ENCODE measurements around the gene NHLRC2. TPM values are rescaled to one million over a fixed set of nuclear protein-coding genes. Genes with fewer than 3 reads are reported as not detected.

Gene NHLRC2
- total RNA-seq, 1 experiment from 2014 or later = 30.9 TPM

DNA sequence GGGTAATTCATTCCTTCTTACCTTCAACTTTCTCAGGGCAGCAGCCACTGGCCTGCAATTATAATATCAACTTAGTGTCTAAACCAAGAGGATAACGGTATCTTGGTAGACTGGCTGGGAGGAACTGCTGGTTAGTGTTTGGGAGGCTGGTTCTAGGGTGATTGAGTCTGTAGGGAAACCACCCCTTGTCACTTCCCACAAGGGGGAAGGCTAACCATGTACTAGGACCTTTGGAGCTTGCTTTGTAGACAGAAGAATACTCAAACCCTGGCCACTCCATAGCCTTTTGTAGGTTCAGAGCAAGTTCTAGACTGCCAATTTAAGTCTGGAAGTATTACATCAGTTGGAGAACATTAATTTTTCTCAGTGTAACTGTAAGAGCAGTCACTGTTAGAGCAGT lies 51.3 kb downstream of the NHLRC2 start:
- Mint-ChIP-seq H3K4me1 (no peaks in the 10 kb centered on the region), H3K36me3 (ENCODE audit: insufficient read depth in 1 of 3, low read depth in 3 of 3) (peaks cover 11 to 56% (median 49%) of the 10 kb centered on the region in 3 experiments; a peak in 6 of 7 replicates), H3K27ac (no peak overlapping the region), H3K4me3 (no peak overlapping the region), H3K27me3 (ENCODE audit: low read depth) (no peaks in the 10 kb centered on the region), H3K9me3 (no peaks in the 10 kb centered on the region)
- no peak overlapping the region for H3K23ac ChIP-seq (ENCODE audit: insufficient read length, low read depth, low read length)
- H3K14ac ChIP-seq (ENCODE audit: insufficient read depth, low read length) = no peak overlapping the region
- H3K23me2 ChIP-seq (ENCODE audit: insufficient read length, low read depth, low read length, poor library complexity, severe bottlenecking) = no peaks in the 10 kb centered on the region
- no peak overlapping the region for H4K91ac ChIP-seq (ENCODE audit: insufficient read length, low read depth, low read length)
- no peaks in the 10 kb centered on the region for H3K4me1 ChIP-seq (ENCODE audit: insufficient read depth, low read length)
- no peak overlapping the region for H2AFZ ChIP-seq (ENCODE audit: low read length)
- no peak overlapping the region for H2BK5ac ChIP-seq (ENCODE audit: insufficient read length, low read length)
- H3K56ac ChIP-seq (ENCODE audit: insufficient read length, low read depth, low read length) = no peak overlapping the region
- no peak overlapping the region for H4K5ac ChIP-seq (ENCODE audit: insufficient read length, low read depth, low read length)
- H3K4ac ChIP-seq (ENCODE audit: low read depth, low read length) = no peak overlapping the region
- no peaks in the 10 kb centered on the region for H3K9me3 ChIP-seq (ENCODE audit: control insufficient read depth, low read depth, low read length)
- no peaks in the 10 kb centered on the region for H3K27me3 ChIP-seq (ENCODE audit: insufficient read depth, low read length)
- TF ChIP-seq, protein P1, sequence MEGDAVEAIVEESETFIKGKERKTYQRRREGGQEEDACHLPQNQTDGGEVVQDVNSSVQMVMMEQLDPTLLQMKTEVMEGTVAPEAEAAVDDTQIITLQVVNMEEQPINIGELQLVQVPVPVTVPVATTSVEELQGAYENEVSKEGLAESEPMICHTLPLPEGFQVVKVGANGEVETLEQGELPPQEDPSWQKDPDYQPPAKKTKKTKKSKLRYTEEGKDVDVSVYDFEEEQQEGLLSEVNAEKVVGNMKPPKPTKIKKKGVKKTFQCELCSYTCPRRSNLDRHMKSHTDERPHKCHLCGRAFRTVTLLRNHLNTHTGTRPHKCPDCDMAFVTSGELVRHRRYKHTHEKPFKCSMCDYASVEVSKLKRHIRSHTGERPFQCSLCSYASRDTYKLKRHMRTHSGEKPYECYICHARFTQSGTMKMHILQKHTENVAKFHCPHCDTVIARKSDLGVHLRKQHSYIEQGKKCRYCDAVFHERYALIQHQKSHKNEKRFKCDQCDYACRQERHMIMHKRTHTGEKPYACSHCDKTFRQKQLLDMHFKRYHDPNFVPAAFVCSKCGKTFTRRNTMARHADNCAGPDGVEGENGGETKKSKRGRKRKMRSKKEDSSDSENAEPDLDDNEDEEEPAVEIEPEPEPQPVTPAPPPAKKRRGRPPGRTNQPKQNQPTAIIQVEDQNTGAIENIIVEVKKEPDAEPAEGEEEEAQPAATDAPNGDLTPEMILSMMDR (conservative IDR thresholded peaks at IDR 0.05) = no peak
- no peak overlapping the region for H3K27ac ChIP-seq (ENCODE audit: insufficient read length, low read depth, low read length)
- H3K79me1 ChIP-seq (ENCODE audit: insufficient read depth, low read depth, low read length, poor library complexity, severe bottlenecking) = no peaks in the 10 kb centered on the region
- no peak overlapping the region for H2BK12ac ChIP-seq (ENCODE audit: insufficient read length, low read depth, low read length)
- H3T11ph ChIP-seq (ENCODE audit: low read length) = no peak overlapping the region
- no peak overlapping the region for H3K9ac ChIP-seq (ENCODE audit: extremely low read depth, insufficient read length, low read length)
- no peak overlapping the region for H2AK5ac ChIP-seq (ENCODE audit: insufficient read length, low read length)
- no CpG with 5 or more reads among the region's 1 CpG for WGBS (ENCODE audit: extremely low coverage, insufficient read length, low lambda C conversion rate)
- no peak overlapping the region for H2BK20ac ChIP-seq (ENCODE audit: low read depth, low read length, poor library complexity, severe bottlenecking)
- DNase-seq = no peak
- no peak overlapping the region for H3K4me2 ChIP-seq (ENCODE audit: insufficient read depth, insufficient read length, low read length)
- H3K79me2 ChIP-seq (ENCODE audit: insufficient read depth, low read length) = no peaks in the 10 kb centered on the region
- H4K20me1 ChIP-seq (ENCODE audit: control insufficient read depth, insufficient read depth, insufficient read length) = no peaks in the 10 kb centered on the region
- no peak overlapping the region for H2BK15ac ChIP-seq (ENCODE audit: low read depth, low read length)
- H3K18ac ChIP-seq (ENCODE audit: insufficient read length, low read depth, low read length) = no peak overlapping the region
- no peak overlapping the region for H2BK120ac ChIP-seq (ENCODE audit: low read depth, low read length, poor library complexity, severe bottlenecking)
- H4K8ac ChIP-seq (replicated peaks; ENCODE audit: insufficient read length, low read depth, low read length) = no peak overlapping the region
